Stimulated activated CD4-positive, alpha-beta T cell treated with anti-CD3 and anti-CD28 coated beads, Interleukin-1b, Interleukin-23, amount 100 ng/mL, for 48 hours (primary cell): Measurements from ENCODE around the gene TMEM212.
"Not testable (repeated sequence)": the region's sequence is repeated elsewhere in the genome, so short reads cannot be mapped to it uniquely, and the experiment has no call there.

ENCODE experiments used
- DNase-seq: peaks from one replicate; pipeline ENCODE4 v3.0.0-alpha.2; 2020

TMEM212 gene

GRCh38 chr3:171813278-171813896 lies 29.8 kb upstream of the TMEM212 start:
- no peak for DNase-seq

GRCh38 chr3:171813897-171814460 lies 29.2 kb upstream of the TMEM212 start:
- peak; percentile 30 for DNase-seq

- DNase-seq, result not testable (repeated sequence)
Observed at GRCh38 chr3:171814662-171815061, 28.5 kb upstream of the TMEM212 start.

- no peak for DNase-seq
Observed at GRCh38 chr3:171815973-171816595, 27.1 kb upstream of the TMEM212 start.

- no peak for DNase-seq
Observed at GRCh38 chr3:171817074-171817800, 25.9 kb upstream of the TMEM212 start.

- DNase-seq, result no peak
Observed at GRCh38 chr3:171821044-171821443, 22.1 kb upstream of the TMEM212 start.

GRCh38 chr3:171821778-171822358 lies 21.3 kb upstream of the TMEM212 start:
- no peak for DNase-seq

GRCh38 chr3:171822431-171823106 lies 20.6 kb upstream of the TMEM212 start:
- DNase-seq, result no peak

GRCh38 chr3:171824116-171824515 lies 19.0 kb upstream of the TMEM212 start:
- no peak for DNase-seq

- DNase-seq, result no peak
Observed at GRCh38 chr3:171824824-171825221, 18.3 kb upstream of the TMEM212 start.

GRCh38 chr3:171825222-171825828 lies 17.8 kb upstream of the TMEM212 start:
- no peak for DNase-seq

GRCh38 chr3:171827385-171827784 lies 15.8 kb upstream of the TMEM212 start:
- DNase-seq, result no peak

- no peak for DNase-seq
Observed at GRCh38 chr3:171827836-171828458, 15.2 kb upstream of the TMEM212 start.

GRCh38 chr3:171828902-171829770 lies 14.0 kb upstream of the TMEM212 start:
- no peak for DNase-seq

- no peak for DNase-seq
Observed at GRCh38 chr3:171829841-171830517, 13.2 kb upstream of the TMEM212 start.

- no peak for DNase-seq
Observed at GRCh38 chr3:171830518-171830875, 12.7 kb upstream of the TMEM212 start.

- DNase-seq, result no peak
Observed at GRCh38 chr3:171831936-171832335, 11.2 kb upstream of the TMEM212 start.

GRCh38 chr3:171832989-171833388 lies 10.2 kb upstream of the TMEM212 start:
- DNase-seq, result no peak

- DNase-seq, result no peak
Observed at GRCh38 chr3:171833789-171834460, 9.2 kb upstream of the TMEM212 start.

GRCh38 chr3:171834461-171834801 lies 8.7 kb upstream of the TMEM212 start:
- no peak for DNase-seq
